CD4-positive, CD25-positive, alpha-beta regulatory T cell (primary cell): ENCODE results near the gene CLEC4F. TPM values are rescaled to one million over a fixed set of nuclear protein-coding genes. Genes with fewer than 3 reads are reported as not detected.

ENCODE experiments used
- ATAC-seq, 2 donors: fragments of 150-1000 bp; cut with Tn5 transposase; one replicate each; pipeline ENCODE4 v1.10.0; 2021; ENCODE audit warnings: low read depth in 2 of 2, moderate number of reproducible peaks in 2 of 2, moderate library complexity in 1 of 2
- DNase-seq, 3 donors: peaks; one replicate each; pipeline versions ENCODE4 v3.0.0 to v3.0.0-alpha.2; 2012 to 2022; ENCODE audit warnings: mixed read lengths in 1 of 3
- H3K27ac ChIP-seq: one replicate; pipeline ENCODE4 v1.7.0; 2013; ENCODE audit warnings: mild to moderate bottlenecking, low read length; ENCODE audit not compliant: insufficient read depth, poor library complexity, severe bottlenecking
- H3K27me3 ChIP-seq: one replicate; pipeline ENCODE4 v1.7.0; 2013; ENCODE audit warnings: low read length; ENCODE audit not compliant: control insufficient read depth, insufficient read depth
- H3K36me3 ChIP-seq: one replicate; pipeline ENCODE4 v1.7.0; 2013; ENCODE audit warnings: mild to moderate bottlenecking, low read length, moderate library complexity; ENCODE audit not compliant: control insufficient read depth, insufficient read depth
- H3K4me1 ChIP-seq: 2 replicates; pipeline ENCODE4 v1.7.0; 2013; ENCODE audit warnings: mild to moderate bottlenecking, low read length; ENCODE audit not compliant: insufficient read depth, control insufficient read depth, poor library complexity, severe bottlenecking
- H3K4me3 ChIP-seq: one replicate; pipeline ENCODE4 v1.7.0; 2013; ENCODE audit warnings: low read depth, mild to moderate bottlenecking, low read length, moderate library complexity
- H3K9me3 ChIP-seq, 2 experiments: 1 replicate in 1 of 2; 2 replicates in 1 of 2; pipeline ENCODE4 v1.7.0; 2013; ENCODE audit warnings: low read length in 2 of 2, mild to moderate bottlenecking in 1 of 2, moderate library complexity in 1 of 2; ENCODE audit not compliant: control insufficient read depth in 2 of 2
- H3K27ac Mint-ChIP-seq, 3 donors: one replicate each; pipeline ENCODE4 v1.8.0; 2020 to 2022; ENCODE audit warnings: mild to moderate bottlenecking in 3 of 3, mixed read lengths in 3 of 3, moderate library complexity in 2 of 3
- H3K27me3 Mint-ChIP-seq: one replicate; pipeline ENCODE4 v1.8.0; 2022; ENCODE audit warnings: mild to moderate bottlenecking, mixed read lengths
- H3K36me3 Mint-ChIP-seq: one replicate; pipeline ENCODE4 v1.8.0; 2020; ENCODE audit warnings: mixed read lengths
- H3K4me1 Mint-ChIP-seq, 4 donors: one replicate each; pipeline ENCODE4 v1.8.0; 2020 to 2022; ENCODE audit warnings: mixed read lengths in 4 of 4, mild to moderate bottlenecking in 1 of 4
- H3K4me3 Mint-ChIP-seq, 4 donors: one replicate each; pipeline ENCODE4 v1.8.0; 2020 to 2022; ENCODE audit warnings: mild to moderate bottlenecking in 4 of 4, mixed read lengths in 4 of 4, moderate library complexity in 3 of 4
- H3K9me3 Mint-ChIP-seq, 7 donors: one replicate each; pipeline ENCODE4 v1.8.0; 2020 to 2022; ENCODE audit warnings: mixed read lengths in 7 of 7, mild to moderate bottlenecking in 3 of 7, moderate library complexity in 2 of 7
- polyA plus RNA-seq, 4 donors: library from polyadenylated mRNA; unstranded; fragments of 300-500 nt; fragmentation: Illumina TruSeq; gene quantifications; one replicate each; pipeline ENCODE4 v1.2.3, GENCODE V29; 2021
- total RNA-seq: library from RNA; stranded (reverse); gene quantifications from one replicate; pipeline ENCODE4 v1.2.3, GENCODE V29; 2022

Gene CLEC4F
- total and polyA plus RNA-seq, 5 donors from 2014 or later: not detected

- Mint-ChIP-seq H3K27me3 (peaks cover 41% of the 10 kb centered on the region), H3K4me3 (no peak overlapping the region), H3K36me3 (no peaks in the 10 kb centered on the region), H3K27ac (no peak overlapping the region), H3K9me3 (peaks cover 0 to 4% (median 0%) of the 10 kb centered on the region in 7 donors), H3K4me1 (peaks cover 0 to 9% (median 3%) of the 10 kb centered on the region in 4 donors)
- Histone ChIP-seq H3K27me3 (peaks cover 20% of the 10 kb centered on the region), H3K4me3 (no peak overlapping the region), H3K27ac (no peak overlapping the region), H3K9me3 (no peaks in the 10 kb centered on the region), H3K4me1 (peaks cover 1% of the 10 kb centered on the region), H3K36me3 (no peaks in the 10 kb centered on the region)
- DNase-seq (no peak), ATAC-seq (no peak)
Measured at GRCh38 chr2:70795164-70795995, 25.0 kb downstream of the CLEC4F start.

GRCh38 chr2:70793450-70793849, 26.9 kb downstream of the CLEC4F start:
- Mint-ChIP-seq H3K4me1 (peaks cover 3 to 15% (median 6%) of the 10 kb centered on the region in 4 donors), H3K27me3 (peaks cover 53% of the 10 kb centered on the region)
- peaks cover 12% of the 10 kb centered on the region for H3K4me1 ChIP-seq

GRCh38 chr2:70790136-70790828, 30.1 kb downstream of the CLEC4F start, which contains the start of gene FIGLA:
Gene FIGLA (minus strand): TSS chr2:70790643. CDS start chr2:70790638, 5 bp downstream.
- Histone ChIP-seq H3K9me3 (no peaks in the 10 kb centered on the region), H3K27ac (no peak within 1 kb of the TSS), H3K36me3 (no peaks in the 10 kb centered on the region), H3K27me3 (peaks cover 39% of the 10 kb centered on the region), H3K4me1 (peaks cover 12% of the 10 kb centered on the region), H3K4me3 (no peak within 1 kb of the TSS)
- Mint-ChIP-seq H3K36me3 (no peaks in the 10 kb centered on the region), H3K27me3 (peaks cover 70% of the 10 kb centered on the region), H3K27ac (no peak within 1 kb of the TSS), H3K9me3 (peaks cover 0 to 3% (median 0%) of the 10 kb centered on the region in 7 donors), H3K4me3 (peak within 1 kb of the TSS in 3 of 4 donors; percentile 73 to 83 (median 76)), H3K4me1 (peaks cover 3 to 15% (median 8%) of the 10 kb centered on the region in 4 donors)
- no peak for ATAC-seq
- no peak for DNase-seq

More at GRCh38 chr2:70793450-70793849, 26.9 kb downstream of the CLEC4F start:
- ATAC-seq (no peak), DNase-seq (no peak)
- no peak overlapping the region for H3K4me3 Mint-ChIP-seq
- Histone ChIP-seq H3K27ac (no peak overlapping the region), H3K27me3 (peaks cover 29% of the 10 kb centered on the region), H3K36me3 (no peaks in the 10 kb centered on the region), H3K9me3 (no peaks in the 10 kb centered on the region), H3K4me3 (no peak overlapping the region)
- H3K27ac Mint-ChIP-seq: no peak overlapping the region
- H3K36me3 Mint-ChIP-seq: no peaks in the 10 kb centered on the region
- peaks cover 0 to 3% (median 0%) of the 10 kb centered on the region in 7 donors for H3K9me3 Mint-ChIP-seq

- DNase-seq (peak; percentile 8 to 68 (median 33)), ATAC-seq (peak in 1 of 2 donors; percentile 44)
- peaks cover 36% of the 10 kb centered on the region for H3K27me3 ChIP-seq
- no peaks in the 10 kb centered on the region for H3K9me3 ChIP-seq
- no peak overlapping the region for H3K27ac ChIP-seq
- H3K9me3 Mint-ChIP-seq: peaks cover 0 to 3% (median 0%) of the 10 kb centered on the region in 7 donors
- no peaks in the 10 kb centered on the region for H3K36me3 ChIP-seq
- H3K4me1 Mint-ChIP-seq: peaks cover 3 to 15% (median 10%) of the 10 kb centered on the region in 4 donors
- no peaks in the 10 kb centered on the region for H3K36me3 Mint-ChIP-seq
- no peak overlapping the region for H3K27ac Mint-ChIP-seq
- peaks cover 64% of the 10 kb centered on the region for H3K27me3 Mint-ChIP-seq
- peaks cover 12% of the 10 kb centered on the region for H3K4me1 ChIP-seq
- H3K4me3 Mint-ChIP-seq: peak overlapping the region in 3 of 4 donors; percentile 73 to 83 (median 76)
- H3K4me3 ChIP-seq: no peak overlapping the region
Measured at GRCh38 chr2:70789304-70790135, 30.9 kb downstream of the CLEC4F start.

- no peak overlapping the region for H3K4me3 Mint-ChIP-seq
- H3K4me1 Mint-ChIP-seq: peaks cover 0 to 11% (median 6%) of the 10 kb centered on the region in 4 donors
- ATAC-seq (peak in 1 of 2 donors; percentile 50), DNase-seq (peak in 1 of 3 donors; percentile 46)
- Histone ChIP-seq H3K27me3 (peaks cover 22% of the 10 kb centered on the region), H3K27ac (no peak overlapping the region), H3K4me3 (no peak overlapping the region), H3K9me3 (no peaks in the 10 kb centered on the region), H3K36me3 (no peaks in the 10 kb centered on the region), H3K4me1 (peaks cover 10% of the 10 kb centered on the region)
- H3K27me3 Mint-ChIP-seq: peaks cover 45% of the 10 kb centered on the region
- H3K9me3 Mint-ChIP-seq: peaks cover 0 to 5% (median 0%) of the 10 kb centered on the region in 7 donors
- no peak overlapping the region for H3K27ac Mint-ChIP-seq
- H3K36me3 Mint-ChIP-seq: no peaks in the 10 kb centered on the region
Measured at GRCh38 chr2:70785137-70785911, 35.1 kb downstream of the CLEC4F start.

GRCh38 chr2:70784320-70784719, 36.1 kb downstream of the CLEC4F start:
- Mint-ChIP-seq H3K4me1 (peaks cover 0 to 5% (median 2%) of the 10 kb centered on the region in 4 donors), H3K27ac (no peak overlapping the region), H3K27me3 (peaks cover 38% of the 10 kb centered on the region), H3K9me3 (peaks cover 0 to 5% (median 0%) of the 10 kb centered on the region in 7 donors), H3K36me3 (no peaks in the 10 kb centered on the region), H3K4me3 (no peak overlapping the region)
- Histone ChIP-seq H3K27ac (no peak overlapping the region), H3K27me3 (peaks cover 20% of the 10 kb centered on the region), H3K4me1 (no peaks in the 10 kb centered on the region), H3K36me3 (no peaks in the 10 kb centered on the region), H3K4me3 (no peak overlapping the region), H3K9me3 (no peaks in the 10 kb centered on the region)
- DNase-seq (no peak), ATAC-seq (no peak)
